ENCODE measurements around the gene SCN5A.

GRCh38 chr3:38634111-38634510, 15.4 kb downstream of the SCN5A start:
- TF ChIP-seq SIN3A (IDR thresholded peaks at IDR 0.05; ENCODE audit: borderline replicate concordance, insufficient read depth, low read depth, low read length): no peak
- TF ChIP-seq POLR2AphosphoS5 (IDR thresholded peaks at IDR 0.05; ENCODE audit: low read depth, low read length): no peak

Data from Panc1 (cell line).